Colon (tissue), 2 donors: ENCODE results near the gene CDC42EP4.

Source experiments
- FAIRE-seq: peaks from 2 replicates; lab custom pipeline; 2012; peaks lifted over from hg19 to GRCh38; lab: Jason Lieb, UNC
- donor health status: control.
- donor health status: control.

CDC42EP4 gene

DNA sequence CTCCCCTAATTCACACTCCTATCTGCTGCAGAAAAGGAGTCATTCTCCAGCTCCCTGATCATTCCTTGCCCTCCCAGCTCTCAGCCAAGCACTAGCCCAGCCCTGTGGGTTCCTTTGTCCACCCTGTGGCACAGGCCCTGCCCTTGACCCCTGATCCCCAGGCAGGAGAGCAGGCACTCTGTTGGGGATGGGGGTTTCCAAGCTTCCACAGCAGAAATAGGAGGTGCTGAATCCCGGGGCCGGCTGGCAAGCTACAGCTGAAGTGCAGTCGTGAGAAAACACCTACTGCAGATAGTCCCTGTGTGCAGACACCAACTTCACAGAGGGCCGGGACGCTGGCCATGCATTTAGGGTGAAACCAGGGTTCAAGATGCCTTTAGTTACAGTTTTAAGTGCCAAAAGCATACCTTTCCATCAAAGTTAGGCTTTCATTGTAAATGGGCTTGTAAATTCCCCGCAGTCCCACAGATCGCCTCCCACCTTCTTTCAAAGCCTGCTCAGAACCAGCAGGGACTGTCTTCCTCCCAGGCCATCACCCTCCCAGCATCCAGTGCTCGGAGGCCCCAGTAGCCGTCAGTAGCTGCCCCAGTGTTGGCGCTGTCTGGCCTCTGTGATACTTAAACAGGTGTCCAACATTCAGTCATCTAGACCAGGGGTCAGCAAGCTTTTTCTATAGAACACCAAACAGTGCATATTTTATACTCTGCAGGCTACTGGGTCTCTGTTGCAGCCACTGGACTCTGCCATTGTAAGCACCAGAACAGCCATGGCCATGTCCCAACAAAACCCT is 60.8 kb downstream of the CDC42EP4 start:
- FAIRE-seq, result no peak

DNA sequence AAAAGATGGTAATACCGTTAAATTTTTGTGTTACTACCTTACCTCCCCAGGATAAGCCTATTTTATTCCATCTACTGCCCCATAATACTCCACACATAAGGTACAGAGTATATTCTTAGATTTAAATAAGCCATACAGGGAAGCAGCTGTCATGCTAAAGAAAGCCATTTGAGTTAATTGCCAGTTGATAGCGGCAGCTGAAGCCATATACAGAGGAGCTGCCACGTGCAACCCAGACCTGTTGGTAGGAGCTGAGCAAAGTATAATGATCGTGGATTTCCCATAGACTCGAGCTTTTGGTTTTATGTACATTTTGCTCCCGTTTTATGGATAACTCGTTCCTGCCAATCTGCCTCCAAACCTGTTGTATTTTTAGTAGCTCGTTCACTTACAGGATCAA is 62.1 kb downstream of the CDC42EP4 start:
- no peak for FAIRE-seq

- no peak for FAIRE-seq
Observed at GRCh38 chr17:73248532-73248931, 63.3 kb downstream of the CDC42EP4 start.

- no peak for FAIRE-seq
Observed at GRCh38 chr17:73247726-73248125, 64.1 kb downstream of the CDC42EP4 start.

- FAIRE-seq, result no peak
Observed at GRCh38 chr17:73240561-73240960, 71.2 kb downstream of the CDC42EP4 start.

GRCh38 chr17:73237714-73238113 is 74.1 kb downstream of the CDC42EP4 start:
- no peak for FAIRE-seq

GRCh38 chr17:73234736-73235135 is 77.1 kb downstream of the CDC42EP4 start:
- no peak for FAIRE-seq
